Neural cell (in vitro differentiated cells): Measurements from ENCODE around the gene BMP7. TPM values are rescaled to one million over a fixed set of nuclear protein-coding genes. Genes with fewer than 3 reads are reported as not detected.

Experiments used
- H2AFZ ChIP-seq: fragments of 200-600, 300-800 bp; sonication (generic), shearing (Covaris generic); 2 replicates; pipeline ENCODE4 v1.6.0; 2014; ENCODE audit warnings: low read depth, mild to moderate bottlenecking, antibody characterized with exemption, low read length, moderate library complexity
- H3F3A ChIP-seq: fragments of 200-600 bp; shearing (Covaris generic); 2 replicates; pipeline ENCODE4 v1.6.1; 2016; ENCODE audit warnings: mild to moderate bottlenecking, moderate library complexity, mixed read lengths, antibody characterized with exemption, low read length; ENCODE audit not compliant: insufficient read depth, poor library complexity, severe bottlenecking
- H3K27ac ChIP-seq: fragments of 200-600, 300-800 bp; sonication (generic), shearing (Covaris generic); 2 replicates; pipeline ENCODE4 v1.5.1; 2014; ENCODE audit warnings: mild to moderate bottlenecking, low read length, moderate library complexity
- H3K27me3 ChIP-seq: fragments of 300-800, 200-600 bp; sonication (generic), shearing (Covaris generic); 2 replicates; pipeline ENCODE4 v1.6.0; 2014; ENCODE audit warnings: mild to moderate bottlenecking, low read depth, low read length, moderate library complexity; ENCODE audit not compliant: insufficient read depth
- H3K36me3 ChIP-seq: fragments of 300-800, 200-600 bp; sonication (generic), shearing (Covaris generic); 2 replicates; pipeline ENCODE4 v1.5.1; 2014; ENCODE audit warnings: mild to moderate bottlenecking, antibody characterized with exemption, low read length, moderate library complexity; ENCODE audit not compliant: insufficient read depth
- H3K4me2 ChIP-seq: fragments of 300-800, 200-600 bp; sonication (generic), shearing (Covaris generic); 2 replicates; pipeline ENCODE4 v1.6.0; 2014; ENCODE audit warnings: mild to moderate bottlenecking, low read length
- H3K4me3 ChIP-seq: fragments of 300-800, 200-600 bp; sonication (generic), shearing (Covaris generic); 2 replicates; pipeline ENCODE4 v1.5.1; 2014; ENCODE audit warnings: mild to moderate bottlenecking, low read length, moderate library complexity
- H3K79me2 ChIP-seq: fragments of 200-600 bp; shearing (Covaris generic); replicated peaks from 2 replicates; pipeline ENCODE4 v1.6.0; 2014; ENCODE audit warnings: mild to moderate bottlenecking, low read length, moderate library complexity; ENCODE audit not compliant: insufficient read depth
- H3K9ac ChIP-seq: fragments of 300-800, 200-600 bp; sonication (generic), shearing (Covaris generic); 2 replicates; pipeline ENCODE4 v1.6.1; 2016; ENCODE audit warnings: mild to moderate bottlenecking, low read length, mixed read lengths
- H3K9me2 ChIP-seq: fragments of 200-600 bp; shearing (Covaris generic); 2 replicates; pipeline ENCODE4 v1.6.1; 2016; ENCODE audit warnings: mild to moderate bottlenecking, low read length, mixed read lengths; ENCODE audit not compliant: insufficient read depth
- H3K9me3 ChIP-seq: fragments of 200-600, 300-800 bp; sonication (generic), shearing (Covaris generic); 2 replicates; pipeline ENCODE4 v1.6.1; 2016; ENCODE audit warnings: mild to moderate bottlenecking, mixed run types, low read length, moderate library complexity, mixed read lengths
- H4K20me1 ChIP-seq: fragments of 200-600 bp; shearing (Covaris generic); 2 replicates; pipeline ENCODE4 v1.6.1; 2016; ENCODE audit warnings: mild to moderate bottlenecking, mixed run types; ENCODE audit not compliant: insufficient read depth
- EP300 ChIP-seq: fragments of 450-650 bp; conservative IDR thresholded peaks from 2 replicates; pipeline ENCODE4 v1.6.1; 2014; ENCODE audit warnings: antibody characterized with exemption, mild to moderate bottlenecking, moderate library complexity; ENCODE audit not compliant: poor library complexity, severe bottlenecking
- EZH2 ChIP-seq: fragments of 200-600, 300-800 bp; shearing (Covaris generic), sonication (generic); IDR thresholded peaks from 2 replicates; pipeline ENCODE4 v1.6.1; 2014; ENCODE audit warnings: antibody characterized with exemption, low read length, borderline replicate concordance, mild to moderate bottlenecking; ENCODE audit not compliant: insufficient read depth, poor library complexity, severe bottlenecking
- MXI1 ChIP-seq: fragments of 450-650 bp; conservative IDR thresholded peaks from 2 replicates; pipeline ENCODE4 v1.6.1; 2014; ENCODE audit warnings: antibody characterized with exemption, mild to moderate bottlenecking; ENCODE audit not compliant: poor library complexity, severe bottlenecking
- POLR2AphosphoS5 ChIP-seq: IDR thresholded peaks from 2 replicates; pipeline ENCODE4 v1.6.1; 2012
- RAD21 ChIP-seq: fragments of 450-650 bp; conservative IDR thresholded peaks from 2 replicates; pipeline ENCODE4 v1.6.1; 2014; ENCODE audit warnings: antibody characterized with exemption, mild to moderate bottlenecking, moderate library complexity
- SMC3 ChIP-seq: fragments of 450-650 bp; conservative IDR thresholded peaks from 2 replicates; pipeline ENCODE4 v1.6.1; 2014; ENCODE audit warnings: antibody characterized with exemption, mild to moderate bottlenecking, moderate library complexity; ENCODE audit not compliant: poor library complexity
- TAF1 ChIP-seq: IDR thresholded peaks from 2 replicates; pipeline ENCODE4 v1.6.1; 2012; ENCODE audit warnings: low read depth
- polyA plus RNA-seq: library from polyadenylated mRNA; depleted of rRNA; stranded (reverse); fragments of >200 nt; gene quantifications from 2 replicates; pipeline ENCODE4 v1.2.3, GENCODE V29; 2014
- TF ChIP-seq, protein P1 (sequence below): IDR thresholded peaks from 2 replicates; pipeline ENCODE4 v1.6.1; 2012; ENCODE audit warnings: borderline replicate concordance
- TF ChIP-seq, protein P2 (sequence below): fragments of 450-650 bp; IDR thresholded peaks from 2 replicates; pipeline ENCODE4 v1.5.1; 2014; ENCODE audit warnings: antibody characterized with exemption, mild to moderate bottlenecking, moderate library complexity; ENCODE audit not compliant: poor library complexity, severe bottlenecking

The BMP7 gene
- polyA plus RNA-seq, 1 donor from 2014 or later = 3.6 TPM

DNA sequence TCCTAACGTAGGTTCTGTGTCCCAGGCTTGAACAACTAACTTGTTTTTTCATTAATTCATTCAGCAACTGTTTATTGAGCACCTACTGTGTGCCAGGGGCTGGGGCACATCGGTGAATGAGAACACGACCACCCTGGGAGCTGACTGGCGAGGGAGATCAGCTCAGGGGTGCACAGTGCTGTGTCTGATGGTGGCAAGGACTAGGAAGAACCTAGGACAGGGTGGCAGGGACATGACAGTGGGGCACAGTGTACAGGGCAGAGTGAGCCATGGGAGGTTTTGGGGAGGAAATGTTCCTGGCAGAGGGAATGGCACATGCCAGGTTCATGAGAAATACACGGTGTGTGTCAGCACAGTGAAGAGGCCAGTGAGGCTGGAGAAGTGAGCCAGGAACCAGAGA lies 76.7 kb downstream of the BMP7 start:
- H3F3A ChIP-seq = no peaks in the 10 kb centered on the region
- H3K27me3 ChIP-seq = no peaks in the 10 kb centered on the region
- no peaks in the 10 kb centered on the region for H3K36me3 ChIP-seq
- no peak overlapping the region for H3K9ac ChIP-seq
- no peak overlapping the region for H3K4me3 ChIP-seq
- no peak overlapping the region for H2AFZ ChIP-seq
- H3K4me2 ChIP-seq = no peak overlapping the region
- TF ChIP-seq SMC3 = no peak
- TF ChIP-seq EZH2 = no peak
- TF ChIP-seq, protein P1, sequence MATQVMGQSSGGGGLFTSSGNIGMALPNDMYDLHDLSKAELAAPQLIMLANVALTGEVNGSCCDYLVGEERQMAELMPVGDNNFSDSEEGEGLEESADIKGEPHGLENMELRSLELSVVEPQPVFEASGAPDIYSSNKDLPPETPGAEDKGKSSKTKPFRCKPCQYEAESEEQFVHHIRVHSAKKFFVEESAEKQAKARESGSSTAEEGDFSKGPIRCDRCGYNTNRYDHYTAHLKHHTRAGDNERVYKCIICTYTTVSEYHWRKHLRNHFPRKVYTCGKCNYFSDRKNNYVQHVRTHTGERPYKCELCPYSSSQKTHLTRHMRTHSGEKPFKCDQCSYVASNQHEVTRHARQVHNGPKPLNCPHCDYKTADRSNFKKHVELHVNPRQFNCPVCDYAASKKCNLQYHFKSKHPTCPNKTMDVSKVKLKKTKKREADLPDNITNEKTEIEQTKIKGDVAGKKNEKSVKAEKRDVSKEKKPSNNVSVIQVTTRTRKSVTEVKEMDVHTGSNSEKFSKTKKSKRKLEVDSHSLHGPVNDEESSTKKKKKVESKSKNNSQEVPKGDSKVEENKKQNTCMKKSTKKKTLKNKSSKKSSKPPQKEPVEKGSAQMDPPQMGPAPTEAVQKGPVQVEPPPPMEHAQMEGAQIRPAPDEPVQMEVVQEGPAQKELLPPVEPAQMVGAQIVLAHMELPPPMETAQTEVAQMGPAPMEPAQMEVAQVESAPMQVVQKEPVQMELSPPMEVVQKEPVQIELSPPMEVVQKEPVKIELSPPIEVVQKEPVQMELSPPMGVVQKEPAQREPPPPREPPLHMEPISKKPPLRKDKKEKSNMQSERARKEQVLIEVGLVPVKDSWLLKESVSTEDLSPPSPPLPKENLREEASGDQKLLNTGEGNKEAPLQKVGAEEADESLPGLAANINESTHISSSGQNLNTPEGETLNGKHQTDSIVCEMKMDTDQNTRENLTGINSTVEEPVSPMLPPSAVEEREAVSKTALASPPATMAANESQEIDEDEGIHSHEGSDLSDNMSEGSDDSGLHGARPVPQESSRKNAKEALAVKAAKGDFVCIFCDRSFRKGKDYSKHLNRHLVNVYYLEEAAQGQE = no peak
- TF ChIP-seq RAD21 = no peak
- TF ChIP-seq MXI1 = no peak
- TF ChIP-seq EP300 = no peak
- TF ChIP-seq, protein P2, sequence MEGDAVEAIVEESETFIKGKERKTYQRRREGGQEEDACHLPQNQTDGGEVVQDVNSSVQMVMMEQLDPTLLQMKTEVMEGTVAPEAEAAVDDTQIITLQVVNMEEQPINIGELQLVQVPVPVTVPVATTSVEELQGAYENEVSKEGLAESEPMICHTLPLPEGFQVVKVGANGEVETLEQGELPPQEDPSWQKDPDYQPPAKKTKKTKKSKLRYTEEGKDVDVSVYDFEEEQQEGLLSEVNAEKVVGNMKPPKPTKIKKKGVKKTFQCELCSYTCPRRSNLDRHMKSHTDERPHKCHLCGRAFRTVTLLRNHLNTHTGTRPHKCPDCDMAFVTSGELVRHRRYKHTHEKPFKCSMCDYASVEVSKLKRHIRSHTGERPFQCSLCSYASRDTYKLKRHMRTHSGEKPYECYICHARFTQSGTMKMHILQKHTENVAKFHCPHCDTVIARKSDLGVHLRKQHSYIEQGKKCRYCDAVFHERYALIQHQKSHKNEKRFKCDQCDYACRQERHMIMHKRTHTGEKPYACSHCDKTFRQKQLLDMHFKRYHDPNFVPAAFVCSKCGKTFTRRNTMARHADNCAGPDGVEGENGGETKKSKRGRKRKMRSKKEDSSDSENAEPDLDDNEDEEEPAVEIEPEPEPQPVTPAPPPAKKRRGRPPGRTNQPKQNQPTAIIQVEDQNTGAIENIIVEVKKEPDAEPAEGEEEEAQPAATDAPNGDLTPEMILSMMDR = no peak
- TF ChIP-seq POLR2AphosphoS5 = no peak
- TF ChIP-seq TAF1 = no peak
- H3K79me2 ChIP-seq = no peaks in the 10 kb centered on the region
- H3K27ac ChIP-seq = no peak overlapping the region
- no peaks in the 10 kb centered on the region for H3K9me2 ChIP-seq
- H4K20me1 ChIP-seq = no peaks in the 10 kb centered on the region
- H3K9me3 ChIP-seq = no peaks in the 10 kb centered on the region

DNA sequence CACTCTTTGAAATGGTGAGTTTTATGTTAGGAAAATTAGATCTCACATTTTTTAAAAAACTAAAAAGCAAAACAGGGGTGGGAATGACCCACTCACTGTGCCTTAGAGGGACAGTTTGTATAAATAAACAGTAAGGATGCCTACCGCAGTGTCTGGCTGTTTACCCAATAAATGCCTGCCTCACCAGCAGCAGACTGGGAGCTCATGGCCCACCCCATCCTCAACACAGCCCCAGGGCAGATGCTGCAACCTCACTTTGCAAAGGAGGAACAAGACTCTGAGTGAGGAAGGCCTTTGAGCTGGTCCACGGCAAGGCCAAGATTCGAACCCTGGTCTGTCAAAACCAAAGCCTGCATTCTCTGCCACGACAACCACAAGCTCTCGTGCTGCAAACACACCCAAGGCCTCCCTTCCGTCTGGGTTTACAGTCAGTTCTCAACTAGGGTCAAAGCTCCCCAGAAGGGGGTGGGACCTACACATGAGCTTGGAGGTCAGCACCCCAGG lies 77.8 kb downstream of the BMP7 start:
- H2AFZ ChIP-seq = no peak overlapping the region
- no peak overlapping the region for H3K27ac ChIP-seq
- no peak overlapping the region for H3K9ac ChIP-seq
- H3K27me3 ChIP-seq = no peaks in the 10 kb centered on the region
- TF ChIP-seq, protein P1 = no peak
- TF ChIP-seq EP300 (no peak), EZH2 (no peak), SMC3 (no peak), POLR2AphosphoS5 (no peak), MXI1 (no peak), RAD21 (no peak), TAF1 (no peak)
- TF ChIP-seq, protein P2 = no peak
- no peaks in the 10 kb centered on the region for H3K9me2 ChIP-seq
- H3K36me3 ChIP-seq = no peaks in the 10 kb centered on the region
- H3F3A ChIP-seq = no peaks in the 10 kb centered on the region
- no peaks in the 10 kb centered on the region for H3K79me2 ChIP-seq
- no peak overlapping the region for H3K4me2 ChIP-seq
- no peaks in the 10 kb centered on the region for H3K9me3 ChIP-seq
- H4K20me1 ChIP-seq = no peaks in the 10 kb centered on the region
- no peak overlapping the region for H3K4me3 ChIP-seq
